Measurements from ENCODE around the gene TRMT11. TPM values are rescaled to one million over a fixed set of nuclear protein-coding genes. Genes with fewer than 3 reads are reported as not detected.

The TRMT11 gene
- total and polyA plus RNA-seq, 2 of the 13 experiments (the other 11 are each of a cell fraction or from before 2014, with no cell fraction given), result 42.2 to 81.9 TPM

- TF ChIP-seq ETS1 (CRISPR knock-in tag; IDR thresholded peaks at IDR 0.05), result no peak
- TF ChIP-seq RBFOX2 (IDR thresholded peaks at IDR 0.05; ENCODE audit: low read depth, low read length), result no peak
- no peak for TF ChIP-seq ONECUT2 (CRISPR knock-in tag; IDR thresholded peaks at IDR 0.05)
- TF ChIP-seq HNRNPH1 (optimal IDR thresholded peaks at IDR 0.05; ENCODE audit: low read depth, low read length), result no peak
- no peak for TF ChIP-seq ZBTB38 (CRISPR knock-in tag; IDR thresholded peaks at IDR 0.05)
- TF ChIP-seq ZNF354B (CRISPR knock-in tag; IDR thresholded peaks at IDR 0.05), result no peak
- no peak for TF ChIP-seq ZMYM2 (CRISPR knock-in tag; IDR thresholded peaks at IDR 0.05)
- no peak for TF ChIP-seq FOXA1 (IDR thresholded peaks at IDR 0.05)
- TF ChIP-seq FOXA1 (CRISPR knock-in tag; IDR thresholded peaks at IDR 0.05), result no peak
- TF ChIP-seq REXO4 (CRISPR knock-in tag; IDR thresholded peaks at IDR 0.05; ENCODE audit: borderline replicate concordance), result no peak
- no peak for TF ChIP-seq USF2 (IDR thresholded peaks at IDR 0.05; ENCODE audit: low read depth, low read length)
- no peak for TF ChIP-seq USF2 (CRISPR knock-in tag; IDR thresholded peaks at IDR 0.05; ENCODE audit: borderline replicate concordance)
- TF ChIP-seq NR2F2 (IDR thresholded peaks at IDR 0.05; ENCODE audit: borderline replicate concordance, low read depth), result no peak
- no peak for TF ChIP-seq ATRX (CRISPR knock-in tag; IDR thresholded peaks at IDR 0.05; ENCODE audit: borderline replicate concordance)
- no peak for TF ChIP-seq FOSL1 (CRISPR knock-in tag; IDR thresholded peaks at IDR 0.05; ENCODE audit: borderline replicate concordance)
- no peak for TF ChIP-seq ZNF263 (CRISPR knock-in tag; IDR thresholded peaks at IDR 0.05)
- TF ChIP-seq TFDP1 (CRISPR knock-in tag; IDR thresholded peaks at IDR 0.05; ENCODE audit: borderline replicate concordance), result no peak
These were observed 55.7 kb downstream of the TRMT11 start (continued) for GRCh38 chr6:126042001-126042419.

Data from HepG2 (cell line).